ENCODE results near the gene EFCAB5.
A peak's percentile ranks its signal among the peaks of the same experiment; 100 is the strongest.
"Not testable (repeated sequence)": the region's sequence is repeated elsewhere in the genome, so short reads cannot be mapped to it uniquely, and the experiment has no call there.

Gene EFCAB5

GRCh38 chr17:29936724-29937123 lies 4.7 kb upstream of the EFCAB5 start:
- no peak for TF ChIP-seq CTCF (IDR thresholded peaks at IDR 0.05; ENCODE audit: low read length, missing control alignments)
- DNase-seq (ENCODE audit: low read depth) = no peak
- no peak overlapping the region for H3K4me3 ChIP-seq (replicated peaks; ENCODE audit: low read depth, low read length)

- DNase-seq (ENCODE audit: low read depth) = no peak
- TF ChIP-seq CTCF (IDR thresholded peaks at IDR 0.05; ENCODE audit: low read length, missing control alignments) = no peak
These were observed 3.8 kb downstream of the EFCAB5 start for GRCh38 chr17:29945281-29945680.

GRCh38 chr17:29948448-29949215 lies 7.2 kb downstream of the EFCAB5 start:
- no peak for TF ChIP-seq CTCF (IDR thresholded peaks at IDR 0.05; ENCODE audit: low read length, missing control alignments)
- DNase-seq (ENCODE audit: low read depth) = no peak
- no peak overlapping the region for H3K4me3 ChIP-seq (replicated peaks; ENCODE audit: low read depth, low read length)

More at GRCh38 chr17:29945281-29945680, 3.8 kb downstream of the EFCAB5 start:
- H3K4me3 ChIP-seq (replicated peaks; ENCODE audit: low read depth, low read length) = no peak overlapping the region

- TF ChIP-seq CTCF (IDR thresholded peaks at IDR 0.05; ENCODE audit: low read length, missing control alignments) = no peak
- no peak for DNase-seq (ENCODE audit: low read depth)
- no peak overlapping the region for H3K4me3 ChIP-seq (replicated peaks; ENCODE audit: low read depth, low read length)
These were observed 8.3 kb downstream of the EFCAB5 start for GRCh38 chr17:29949696-29950095.

- TF ChIP-seq CTCF (IDR thresholded peaks at IDR 0.05; ENCODE audit: low read length, missing control alignments) = peak; percentile 7
- DNase-seq (ENCODE audit: low read depth) = no peak
- no peak overlapping the region for H3K4me3 ChIP-seq (replicated peaks; ENCODE audit: low read depth, low read length)
These were observed 13.0 kb downstream of the EFCAB5 start for GRCh38 chr17:29954405-29954804.

- DNase-seq (ENCODE audit: low read depth) = no peak
- H3K4me3 ChIP-seq (replicated peaks; ENCODE audit: low read depth, low read length) = no peak overlapping the region
These were observed 14.8 kb downstream of the EFCAB5 start for GRCh38 chr17:29956225-29956624.

GRCh38 chr17:29957488-29957887 lies 16.1 kb downstream of the EFCAB5 start:
- DNase-seq (ENCODE audit: low read depth) = not testable (repeated sequence)

More at GRCh38 chr17:29956225-29956624, 14.8 kb downstream of the EFCAB5 start:
- no peak for TF ChIP-seq CTCF (IDR thresholded peaks at IDR 0.05; ENCODE audit: low read length, missing control alignments)

More at GRCh38 chr17:29957488-29957887, 16.1 kb downstream of the EFCAB5 start:
- not testable (repeated sequence) for H3K4me3 ChIP-seq (replicated peaks; ENCODE audit: low read depth, low read length)
